ENCODE data around the gene BANF2. TPM values are rescaled to one million over a fixed set of nuclear protein-coding genes. Genes with fewer than 3 reads are reported as not detected.

The BANF2 gene
- total RNA-seq, 1 experiment from 2014 or later, result not detected

DNA sequence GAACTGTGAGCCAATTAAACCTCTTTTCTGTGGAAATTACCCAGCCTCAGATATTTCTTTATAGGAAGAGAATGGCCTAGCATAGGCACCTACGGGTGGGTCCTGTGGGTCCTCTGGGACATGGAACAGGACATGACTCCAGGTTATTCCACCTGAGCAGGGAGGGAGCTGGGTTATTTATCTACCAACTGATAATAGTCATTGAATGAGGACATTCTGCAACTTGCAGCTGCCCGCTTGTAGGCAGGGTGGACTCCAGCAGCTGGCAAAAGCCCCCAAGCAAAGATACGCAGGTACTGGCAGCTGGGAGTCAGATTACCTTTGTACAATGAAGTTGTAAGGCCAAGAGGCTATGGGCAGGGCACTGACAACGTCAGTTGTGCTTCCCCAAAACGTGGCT is 1.4 kb upstream of the BANF2 start:
- H3K27ac ChIP-seq (ENCODE audit: low read depth, low read length), result no peak overlapping the region
- no peak overlapping the region for H3K4me2 ChIP-seq (ENCODE audit: low read length)
- TF ChIP-seq, protein P1, sequence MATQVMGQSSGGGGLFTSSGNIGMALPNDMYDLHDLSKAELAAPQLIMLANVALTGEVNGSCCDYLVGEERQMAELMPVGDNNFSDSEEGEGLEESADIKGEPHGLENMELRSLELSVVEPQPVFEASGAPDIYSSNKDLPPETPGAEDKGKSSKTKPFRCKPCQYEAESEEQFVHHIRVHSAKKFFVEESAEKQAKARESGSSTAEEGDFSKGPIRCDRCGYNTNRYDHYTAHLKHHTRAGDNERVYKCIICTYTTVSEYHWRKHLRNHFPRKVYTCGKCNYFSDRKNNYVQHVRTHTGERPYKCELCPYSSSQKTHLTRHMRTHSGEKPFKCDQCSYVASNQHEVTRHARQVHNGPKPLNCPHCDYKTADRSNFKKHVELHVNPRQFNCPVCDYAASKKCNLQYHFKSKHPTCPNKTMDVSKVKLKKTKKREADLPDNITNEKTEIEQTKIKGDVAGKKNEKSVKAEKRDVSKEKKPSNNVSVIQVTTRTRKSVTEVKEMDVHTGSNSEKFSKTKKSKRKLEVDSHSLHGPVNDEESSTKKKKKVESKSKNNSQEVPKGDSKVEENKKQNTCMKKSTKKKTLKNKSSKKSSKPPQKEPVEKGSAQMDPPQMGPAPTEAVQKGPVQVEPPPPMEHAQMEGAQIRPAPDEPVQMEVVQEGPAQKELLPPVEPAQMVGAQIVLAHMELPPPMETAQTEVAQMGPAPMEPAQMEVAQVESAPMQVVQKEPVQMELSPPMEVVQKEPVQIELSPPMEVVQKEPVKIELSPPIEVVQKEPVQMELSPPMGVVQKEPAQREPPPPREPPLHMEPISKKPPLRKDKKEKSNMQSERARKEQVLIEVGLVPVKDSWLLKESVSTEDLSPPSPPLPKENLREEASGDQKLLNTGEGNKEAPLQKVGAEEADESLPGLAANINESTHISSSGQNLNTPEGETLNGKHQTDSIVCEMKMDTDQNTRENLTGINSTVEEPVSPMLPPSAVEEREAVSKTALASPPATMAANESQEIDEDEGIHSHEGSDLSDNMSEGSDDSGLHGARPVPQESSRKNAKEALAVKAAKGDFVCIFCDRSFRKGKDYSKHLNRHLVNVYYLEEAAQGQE (IDR thresholded peaks at IDR 0.05; ENCODE audit: low read depth), result no peak
- TF ChIP-seq EZH2 (IDR thresholded peaks at IDR 0.05) (no peak), ZBTB33 (IDR thresholded peaks at IDR 0.05; ENCODE audit: extremely low read depth, insufficient replicate concordance, low read length) (no peak), SIN3A (IDR thresholded peaks at IDR 0.05; ENCODE audit: low read depth) (no peak), YY1 (IDR thresholded peaks at IDR 0.05; ENCODE audit: extremely low read depth, insufficient replicate concordance, low read depth, low read length) (no peak), CEBPB (IDR thresholded peaks at IDR 0.05; ENCODE audit: low read depth) (no peak), POLR2A (IDR thresholded peaks at IDR 0.05; ENCODE audit: borderline replicate concordance, extremely low read depth, insufficient read depth, insufficient read length) (no peak), FOSL1 (IDR thresholded peaks at IDR 0.05; ENCODE audit: low read depth) (no peak), EZH2phosphoT487 (IDR thresholded peaks at IDR 0.05; ENCODE audit: borderline replicate concordance) (no peak), RAD21 (IDR thresholded peaks at IDR 0.05; ENCODE audit: low read depth) (no peak), CBX3 (IDR thresholded peaks at IDR 0.05; ENCODE audit: low read depth) (no peak), JUND (IDR thresholded peaks at IDR 0.05) (no peak), ZFX (IDR thresholded peaks at IDR 0.05) (no peak), POLR2AphosphoS5 (IDR thresholded peaks at IDR 0.05; ENCODE audit: low read depth, low read length) (no peak), EGR1 (IDR thresholded peaks at IDR 0.05; ENCODE audit: low read depth) (no peak), SP1 (IDR thresholded peaks at IDR 0.05; ENCODE audit: low read depth) (no peak)
- TF ChIP-seq, protein P2, sequence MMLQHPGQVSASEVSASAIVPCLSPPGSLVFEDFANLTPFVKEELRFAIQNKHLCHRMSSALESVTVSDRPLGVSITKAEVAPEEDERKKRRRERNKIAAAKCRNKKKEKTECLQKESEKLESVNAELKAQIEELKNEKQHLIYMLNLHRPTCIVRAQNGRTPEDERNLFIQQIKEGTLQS (IDR thresholded peaks at IDR 0.05), result no peak
- no peaks in the 10 kb centered on the region for H3K9me3 ChIP-seq (ENCODE audit: control insufficient read depth in 1 of 2, insufficient read depth in 1 of 2, low read depth in 1 of 2, low read length in 2 of 2)
- no peak overlapping the region for H2AFZ ChIP-seq (ENCODE audit: low read depth, low read length, poor library complexity, severe bottlenecking)
- H3K9me2 ChIP-seq (ENCODE audit: insufficient read depth), result no peaks in the 10 kb centered on the region
- ChIA-PET POLR2A (no interaction called here), RAD21 (ENCODE audit: low non-redundant PET in 1 of 2, low total read pairs in 2 of 2, uncharacterized antibody in 2 of 2, unreplicated experiment in 2 of 2) (no interaction called here), CTCF (no interaction called here)
- no peak for ATAC-seq
- no peak overlapping the region for H3K9ac ChIP-seq (ENCODE audit: low read length)
- BruUV-seq (replicated peaks), result no TSS peak
- H3K4me1 ChIP-seq (ENCODE audit: control insufficient read depth in 1 of 2, insufficient read depth in 2 of 2, low read length in 2 of 2), result no peaks in the 10 kb centered on the region
- H3K27me3 ChIP-seq (ENCODE audit: insufficient read depth, low read length), result no peaks in the 10 kb centered on the region
- no peak overlapping the region for H3K4me3 ChIP-seq (replicated peaks in 1 of 2; ENCODE audit: low read depth in 1 of 2, low read length in 2 of 2)
- H3K79me2 ChIP-seq (ENCODE audit: insufficient read depth, low read length), result no peaks in the 10 kb centered on the region
- no peak for DNase-seq (ENCODE audit: low read depth, low spot score)
- no peaks in the 10 kb centered on the region for H4K20me1 ChIP-seq (ENCODE audit: insufficient read depth)
- H3K36me3 ChIP-seq (ENCODE audit: control insufficient read depth in 1 of 2, insufficient read depth in 2 of 2, low read length in 2 of 2), result no peaks in the 10 kb centered on the region
- intact Hi-C loops (cut with micrococcal nuclease), result no loop called here

All from HCT116 (cell line).